MCF 10A (cell line): ENCODE results near the gene JCAD. TPM values are rescaled to one million over a fixed set of nuclear protein-coding genes. Genes with fewer than 3 reads are reported as not detected.
A peak's percentile ranks its signal among the peaks of the same experiment; 100 is the strongest.
"Not testable (repeated sequence)": the region's sequence is repeated elsewhere in the genome, so short reads cannot be mapped to it uniquely, and the experiment has no call there.

Experiments used
- BruUV-seq: library from RNA; stranded (reverse); fragments of 400-500 nt; replicated peaks from 2 replicates; lab custom pipeline; 2021; lab: Mats Ljungman, UMichigan
- CTCF ChIA-PET: fragments of 300-600 bp; sonication (Branson Sonifier 250); formaldehyde crosslinking; extraction: SDS; loops from one replicate; lab custom pipeline; 2021; ENCODE audit warnings: antibody characterized with exemption, inconsistent platforms; lab: Yijun Ruan, JAX
- POLR2A ChIA-PET: fragments of 300-600, 350-650 bp; sonication (Branson Sonifier 250); formaldehyde crosslinking; extraction: SDS; loops from one replicate; lab custom pipeline; 2020; ENCODE audit warnings: antibody characterized with exemption, inconsistent platforms; lab: Yijun Ruan, JAX
- DNase-seq: peaks from one replicate; pipeline ENCODE4 v3.0.0-alpha.2; 2018; ENCODE audit not compliant: unreplicated experiment
- H3K27ac Mint-ChIP-seq: one replicate; pipeline ENCODE4 v1.8.0; 2022; ENCODE audit warnings: mild to moderate bottlenecking, low read depth, mixed read lengths; ENCODE audit not compliant: unreplicated experiment
- H3K27me3 Mint-ChIP-seq: one replicate; pipeline ENCODE4 v1.8.0; 2022; ENCODE audit warnings: mixed read lengths; ENCODE audit not compliant: insufficient read depth, unreplicated experiment
- H3K36me3 Mint-ChIP-seq: one replicate; pipeline ENCODE4 v1.8.0; 2022; ENCODE audit warnings: mild to moderate bottlenecking, moderate library complexity, mixed read lengths; ENCODE audit not compliant: insufficient read depth, unreplicated experiment
- H3K4me1 Mint-ChIP-seq: one replicate; pipeline ENCODE4 v1.8.0; 2022; ENCODE audit warnings: mixed read lengths; ENCODE audit not compliant: insufficient read depth, unreplicated experiment
- H3K4me3 Mint-ChIP-seq: one replicate; pipeline ENCODE4 v1.8.0; 2022; ENCODE audit warnings: mild to moderate bottlenecking, moderate library complexity, mixed read lengths; ENCODE audit not compliant: unreplicated experiment
- H3K9me3 Mint-ChIP-seq: one replicate; pipeline ENCODE4 v1.8.0; 2022; ENCODE audit warnings: mixed read lengths; ENCODE audit not compliant: unreplicated experiment
- intact Hi-C: fragments of 100-400 bp; cut with micrococcal nuclease; formaldehyde crosslinking; loops from 2 replicates; pipeline ENCODE4 v1.14.1; 2022
- total RNA-seq: library from RNA; stranded (reverse); gene quantifications from 2 replicates; pipeline ENCODE4 v1.2.3, GENCODE V29; 2022
- TF ChIP-seq, protein P1 (sequence below): fragments of 200-600 bp; IDR thresholded peaks from one replicate; pipeline ENCODE4 v1.8.0; 2022; ENCODE audit warnings: antibody characterized with exemption, mild to moderate bottlenecking; ENCODE audit not compliant: unreplicated experiment

JCAD gene
- total RNA-seq, 1 experiment from 2014 or later: 0.26 TPM

DNA sequence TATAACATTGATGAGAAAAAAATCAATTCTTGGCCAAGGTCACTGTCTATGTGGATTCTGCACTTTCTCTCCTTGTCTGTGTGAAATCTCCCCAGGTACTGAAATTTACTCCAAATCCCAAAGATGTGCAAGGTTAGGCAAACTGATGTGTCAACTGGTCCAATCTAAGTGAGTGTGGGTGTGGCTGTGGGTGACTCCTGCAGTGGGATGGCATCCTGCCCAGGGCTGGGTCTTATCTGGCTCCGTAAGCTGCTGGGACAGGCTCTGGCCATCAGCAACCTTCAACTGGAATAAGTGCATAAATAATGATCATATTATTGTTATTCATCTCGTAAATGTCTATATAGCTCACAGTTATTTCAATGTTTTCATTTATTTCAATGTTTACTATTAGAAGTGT is 79.3 kb downstream of the JCAD start:
- peaks cover 12% of the 10 kb centered on the region for H3K9me3 Mint-ChIP-seq
- TF ChIP-seq, protein P1, sequence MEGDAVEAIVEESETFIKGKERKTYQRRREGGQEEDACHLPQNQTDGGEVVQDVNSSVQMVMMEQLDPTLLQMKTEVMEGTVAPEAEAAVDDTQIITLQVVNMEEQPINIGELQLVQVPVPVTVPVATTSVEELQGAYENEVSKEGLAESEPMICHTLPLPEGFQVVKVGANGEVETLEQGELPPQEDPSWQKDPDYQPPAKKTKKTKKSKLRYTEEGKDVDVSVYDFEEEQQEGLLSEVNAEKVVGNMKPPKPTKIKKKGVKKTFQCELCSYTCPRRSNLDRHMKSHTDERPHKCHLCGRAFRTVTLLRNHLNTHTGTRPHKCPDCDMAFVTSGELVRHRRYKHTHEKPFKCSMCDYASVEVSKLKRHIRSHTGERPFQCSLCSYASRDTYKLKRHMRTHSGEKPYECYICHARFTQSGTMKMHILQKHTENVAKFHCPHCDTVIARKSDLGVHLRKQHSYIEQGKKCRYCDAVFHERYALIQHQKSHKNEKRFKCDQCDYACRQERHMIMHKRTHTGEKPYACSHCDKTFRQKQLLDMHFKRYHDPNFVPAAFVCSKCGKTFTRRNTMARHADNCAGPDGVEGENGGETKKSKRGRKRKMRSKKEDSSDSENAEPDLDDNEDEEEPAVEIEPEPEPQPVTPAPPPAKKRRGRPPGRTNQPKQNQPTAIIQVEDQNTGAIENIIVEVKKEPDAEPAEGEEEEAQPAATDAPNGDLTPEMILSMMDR: no peak
- ChIA-PET POLR2A (interaction anchor here (0.7 to 2.4 kb wide), 3 partner anchors 29 to 475 kb away, joined by 3 to 9 read pairs (median 8); no protein-coding TSS in a partner anchor), CTCF (interaction anchor here (0.9 kb wide), 1 partner anchor 18 kb away, joined by 3 read pairs; no protein-coding TSS in a partner anchor)
- BruUV-seq: no TSS peak
- no peaks in the 10 kb centered on the region for H3K27me3 Mint-ChIP-seq
- H3K4me1 Mint-ChIP-seq: peaks cover 15% of the 10 kb centered on the region
- intact Hi-C loops: no loop called here
- no peak overlapping the region for H3K27ac Mint-ChIP-seq
- H3K36me3 Mint-ChIP-seq: peaks cover 6% of the 10 kb centered on the region
- peak overlapping the region; percentile 16 for H3K4me3 Mint-ChIP-seq
- peak; percentile 77 for DNase-seq

DNA sequence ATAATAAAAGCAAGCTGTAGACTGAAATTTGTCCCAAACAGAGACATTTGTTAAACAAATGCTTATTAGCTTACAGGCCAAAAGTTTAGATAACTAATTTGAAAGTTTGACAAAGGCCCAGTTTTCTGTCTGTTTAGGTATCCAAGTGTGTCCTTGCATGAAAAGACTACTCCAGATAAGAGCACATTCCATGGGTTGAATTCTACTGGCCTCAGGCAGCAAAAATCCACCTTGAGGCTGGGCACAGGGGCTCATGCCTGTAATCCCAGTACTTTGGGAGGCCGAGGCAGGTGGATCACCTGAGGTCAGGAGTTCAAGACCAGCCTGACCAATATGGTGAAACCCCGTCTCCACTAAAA is 80.0 kb downstream of the JCAD start:
- ChIA-PET POLR2A (interaction anchor here (0.5 to 2.8 kb wide), 4 partner anchors 19 to 33 kb away, joined by 3 to 22 read pairs (median 6); no protein-coding TSS in a partner anchor), CTCF (interaction anchor here (0.7 kb wide), 1 partner anchor 14 kb away, joined by 3 read pairs; no protein-coding TSS in a partner anchor)
- Mint-ChIP-seq H3K9me3 (peaks cover 12% of the 10 kb centered on the region), H3K27ac (peak overlapping the region; percentile 35), H3K4me1 (peaks cover 15% of the 10 kb centered on the region)
- H3K27me3 Mint-ChIP-seq, DNase-seq, H3K36me3 Mint-ChIP-seq, intact Hi-C loops, H3K4me3 Mint-ChIP-seq, BruUV-seq: not testable (repeated sequence)

DNA sequence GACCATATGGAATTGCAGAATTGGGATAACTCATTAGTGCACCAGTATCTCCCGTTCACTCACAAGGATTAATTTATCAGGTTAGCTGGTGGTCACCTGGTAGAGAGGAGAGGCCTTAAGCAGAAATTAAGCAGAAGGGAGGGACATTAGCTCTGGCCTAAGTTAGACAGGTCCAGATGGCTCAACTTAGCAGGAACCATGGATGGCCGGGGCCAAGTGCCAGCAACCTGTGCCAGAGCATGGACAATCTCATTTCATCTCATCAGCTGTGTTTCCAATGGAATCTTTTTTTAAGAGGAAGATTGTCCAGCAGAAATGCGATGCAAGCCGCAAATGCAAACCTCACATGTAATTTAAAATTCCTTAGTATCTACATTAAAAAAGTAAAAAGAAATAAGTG is 82.2 kb downstream of the JCAD start:
- POLR2A ChIA-PET: interaction anchor here (0.6 to 2.8 kb wide), 5 partner anchors 12 to 467 kb away, joined by 3 to 22 read pairs (median 3); no protein-coding TSS in a partner anchor
- no TSS peak for BruUV-seq

DNA sequence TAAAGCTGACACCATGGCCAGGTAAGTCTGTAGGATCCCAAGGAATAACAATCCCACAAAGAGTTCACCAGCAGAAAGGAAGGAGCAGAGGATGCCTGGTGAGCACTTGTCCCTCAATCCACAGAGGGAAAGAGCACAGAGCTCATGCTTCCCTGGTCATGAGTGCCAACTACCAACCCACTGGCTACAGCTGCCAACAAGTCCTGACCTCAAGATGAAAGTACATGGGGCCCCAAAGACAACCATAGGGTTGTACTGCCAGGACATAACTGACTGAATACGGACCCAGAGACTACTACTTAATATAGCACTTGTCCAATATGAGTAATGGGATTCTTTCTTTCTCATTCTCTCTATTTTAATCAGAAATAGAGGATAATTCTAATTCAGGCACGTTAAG is 83.3 kb downstream of the JCAD start:
- CTCF ChIA-PET: interaction anchor here (2.3 kb wide), 1 partner anchor 22 kb away, joined by 10 read pairs; no protein-coding TSS in a partner anchor
- peaks cover 15% of the 10 kb centered on the region for H3K4me1 Mint-ChIP-seq
- no TSS peak for BruUV-seq
- H3K4me3 Mint-ChIP-seq: no peak overlapping the region
- no peaks in the 10 kb centered on the region for H3K36me3 Mint-ChIP-seq
- POLR2A ChIA-PET: interaction anchor here (1.4 kb wide), 1 partner anchor 29 kb away, joined by 3 read pairs; no protein-coding TSS in a partner anchor
- intact Hi-C loops: no loop called here
- TF ChIP-seq, protein P1: no peak
- no peaks in the 10 kb centered on the region for H3K9me3 Mint-ChIP-seq
- no peak overlapping the region for H3K27ac Mint-ChIP-seq
- H3K27me3 Mint-ChIP-seq: no peaks in the 10 kb centered on the region
- DNase-seq: no peak

More for the DNA sequence above, 82.2 kb downstream of the JCAD start:
- intact Hi-C loops: no loop called here
- Mint-ChIP-seq H3K27ac (no peak overlapping the region), H3K4me1 (peaks cover 15% of the 10 kb centered on the region), H3K9me3 (no peaks in the 10 kb centered on the region), H3K27me3 (no peaks in the 10 kb centered on the region), H3K4me3 (no peak overlapping the region), H3K36me3 (no peaks in the 10 kb centered on the region)
- no peak for DNase-seq
- TF ChIP-seq, protein P1: no peak
- CTCF ChIA-PET: interaction anchor here (1.4 to 2.3 kb wide), 2 partner anchors 10 to 21 kb away, joined by 3 to 10 read pairs; no protein-coding TSS in a partner anchor
